Myocyte (in vitro differentiated cells): ENCODE data around the gene CLIP3. TPM values are rescaled to one million over a fixed set of nuclear protein-coding genes. Genes with fewer than 3 reads are reported as not detected.

ENCODE experiments used
- DNase-seq: peaks from one replicate; pipeline ENCODE4 v3.0.0-alpha.2; 2012; ENCODE audit warnings: low read depth
- total RNA-seq: library from RNA; depleted of rRNA; stranded (reverse); fragments of >200 nt; gene quantifications from 2 replicates; pipeline ENCODE4 v1.2.3, GENCODE V29; 2014

CLIP3 gene
- total RNA-seq, 1 donor from 2014 or later = 4.9 TPM

- DNase-seq = no peak
Measured at GRCh38 chr19:36009633-36010379, 22.9 kb downstream of the CLIP3 start.

- DNase-seq = peak; percentile 62
Measured at GRCh38 chr19:36009220-36009619, 23.5 kb downstream of the CLIP3 start.

- no peak for DNase-seq
Measured at GRCh38 chr19:36008336-36008978, 24.2 kb downstream of the CLIP3 start, which contains the start of gene SYNE4. SYNE4 (minus strand) TSS chr19:36008813; CDS start chr19:36008681, 132 bp downstream.

- DNase-seq = no peak
Measured at GRCh38 chr19:36006955-36007354, 25.7 kb downstream of the CLIP3 start.

- DNase-seq = no peak
Measured at GRCh38 chr19:36003284-36003683, 29.4 kb downstream of the CLIP3 start.

- no peak for DNase-seq
Measured at GRCh38 chr19:36001605-36002004, 31.1 kb downstream of the CLIP3 start.

- no peak for DNase-seq
Measured at GRCh38 chr19:35996777-35997176, 35.9 kb downstream of the CLIP3 start.

- peak; percentile 95 for DNase-seq
Measured at GRCh38 chr19:35995048-35995993, 37.4 kb downstream of the CLIP3 start, which contains the start of gene SDHAF1. SDHAF1 (plus strand) TSS chr19:35995188; CDS start chr19:35995275, 87 bp downstream.

- DNase-seq = no peak
Measured at GRCh38 chr19:35993923-35994598, 38.6 kb downstream of the CLIP3 start.

GRCh38 chr19:35992907-35993765 is 39.5 kb downstream of the CLIP3 start:
- DNase-seq = no peak

- DNase-seq = peak; percentile 34
Measured at GRCh38 chr19:35991731-35992450, 40.8 kb downstream of the CLIP3 start.

GRCh38 chr19:35990771-35991730 is 41.6 kb downstream of the CLIP3 start:
- no peak for DNase-seq

- no peak for DNase-seq
Measured at GRCh38 chr19:35990156-35990555, 42.5 kb downstream of the CLIP3 start.

- DNase-seq = no peak
Measured at GRCh38 chr19:35988824-35989223, 43.8 kb downstream of the CLIP3 start.

GRCh38 chr19:35987571-35987896 is 45.1 kb downstream of the CLIP3 start:
- no peak for DNase-seq

- no peak for DNase-seq
Measured at GRCh38 chr19:35986664-35987570, 45.8 kb downstream of the CLIP3 start.

- DNase-seq = no peak
Measured at GRCh38 chr19:35986111-35986510, 46.6 kb downstream of the CLIP3 start.
